Gastrocnemius medialis (tissue), 4 donors: ENCODE data around the gene FAM24B.

Experiments
- CTCF ChIP-seq, 5 experiments: fragments of 450-650 bp in 3 of 5; fragments of 200-600 bp in 2 of 5; sonication (generic) in 2 of 5; IDR thresholded peaks in 4 of 5; conservative IDR thresholded peaks in 1 of 5; 1 replicate in 4 of 5; 2 replicates in 1 of 5; pipeline ENCODE4 v1.5.1; 2016 to 2019; ENCODE audit warnings: antibody characterized with exemption in 5 of 5, mild to moderate bottlenecking in 3 of 5, moderate library complexity in 3 of 5
- POLR2A ChIP-seq, 2 donors: fragments of 450-650 bp; IDR thresholded peaks; one replicate each; pipeline ENCODE4 v1.6.1; 2017; ENCODE audit warnings: antibody characterized with exemption in 2 of 2, mild to moderate bottlenecking in 2 of 2, moderate library complexity in 2 of 2

GRCh38 chr10:122879339-122880273 lies at the start of gene FAM24B:
- no peak for TF ChIP-seq CTCF (IDR thresholded peaks at IDR 0.05 in 4 of 5, conservative IDR thresholded peaks at IDR 0.05 in 1 of 5)
- no peak for TF ChIP-seq POLR2A (IDR thresholded peaks at IDR 0.05)
